Endothelial cell of umbilical vein (primary cell): Measurements from ENCODE around the gene LYRM9. TPM values are rescaled to one million over a fixed set of nuclear protein-coding genes. Genes with fewer than 3 reads are reported as not detected.

ENCODE experiments used
- BruUV-seq: library from RNA; stranded (reverse); fragments of 400-500 nt; replicated peaks from 2 replicates; lab custom pipeline; 2021; lab: Mats Ljungman, UMichigan
- CTCF ChIA-PET: fragments of 300-600, 350-600 bp; sonication (Branson Sonifier 250); formaldehyde crosslinking; loops from one replicate; lab custom pipeline; 2021; ENCODE audit warnings: antibody characterized with exemption, inconsistent platforms; lab: Charles Lee
- POLR2A ChIA-PET: fragments of 300-600, 350-600 bp; sonication (Branson Sonifier 250); formaldehyde crosslinking; loops from one replicate; lab custom pipeline; 2021; ENCODE audit warnings: antibody characterized with exemption, inconsistent platforms; lab: Charles Lee
- DNase-seq: peaks from one replicate; pipeline ENCODE4 v3.0.0-alpha.2; 2011; ENCODE audit warnings: low read depth, low spot score
- FAIRE-seq: peaks from 2 replicates; lab custom pipeline; 2011; peaks lifted over from hg19 to GRCh38; lab: Jason Lieb, UNC
- H2AFZ ChIP-seq: 2 replicates; pipeline ENCODE4 v1.6.0; 2012; ENCODE audit warnings: low read depth, low read length, control low read depth, inconsistent platforms
- H3K27ac ChIP-seq: 2 replicates; pipeline ENCODE4 v1.5.1; 2011; ENCODE audit warnings: low read depth, mild to moderate bottlenecking, control low read depth, low read length, moderate library complexity; ENCODE audit not compliant: insufficient read depth
- H3K27me3 ChIP-seq, 2 experiments: 2 replicates each; pipeline versions ENCODE4 v1.6.0 to v1.6.1; 2011; ENCODE audit warnings: low read length in 2 of 2, mixed read lengths in 1 of 2; ENCODE audit not compliant: control insufficient read depth in 2 of 2, insufficient read depth in 2 of 2
- H3K36me3 ChIP-seq, 2 experiments: 2 replicates in 1 of 2; 3 replicates in 1 of 2; pipeline ENCODE4 v1.5.1; 2011; ENCODE audit warnings: low read length in 2 of 2, mild to moderate bottlenecking in 1 of 2, moderate library complexity in 1 of 2; ENCODE audit not compliant: control insufficient read depth in 2 of 2, insufficient read depth in 2 of 2; ENCODE audit errors: extremely low read depth in 1 of 2
- H3K4me1 ChIP-seq: 3 replicates; pipeline ENCODE4 v1.5.1; 2011; ENCODE audit warnings: mild to moderate bottlenecking, low read length; ENCODE audit not compliant: control insufficient read depth, insufficient read depth; ENCODE audit errors: extremely low read depth
- H3K4me2 ChIP-seq: 2 replicates; pipeline ENCODE4 v1.6.1; 2011; ENCODE audit warnings: low read length, control low read depth, mixed read lengths; ENCODE audit not compliant: insufficient read depth
- H3K4me3 ChIP-seq, 3 experiments: fragments of 200-600 bp in 1 of 3; sonication (generic), shearing (Covaris generic) in 1 of 3; replicated peaks in 1 of 3; 2 replicates each; pipeline ENCODE4 v1.5.1; 2011 to 2016; ENCODE audit warnings: control low read depth in 3 of 3, low read length in 3 of 3, mild to moderate bottlenecking in 2 of 3, inconsistent platforms in 1 of 3, low read depth in 1 of 3, moderate library complexity in 1 of 3; ENCODE audit not compliant: insufficient read depth in 1 of 3
- H3K79me2 ChIP-seq: 2 replicates; pipeline ENCODE4 v1.6.0; 2012; ENCODE audit warnings: low read length, inconsistent platforms; ENCODE audit not compliant: control insufficient read depth, insufficient read depth
- H3K9ac ChIP-seq: replicated peaks from 2 replicates; pipeline ENCODE3; 2011; ENCODE audit warnings: low read length, control low read depth; ENCODE audit not compliant: insufficient read depth; ENCODE audit errors: extremely low read depth
- H3K9me1 ChIP-seq: replicated peaks from 3 replicates; pipeline ENCODE4 v1.6.0; 2011; ENCODE audit warnings: mild to moderate bottlenecking, low read length; ENCODE audit not compliant: control insufficient read depth, insufficient read depth; ENCODE audit errors: extremely low read depth
- H3K9me3 ChIP-seq: replicated peaks from 2 replicates; pipeline ENCODE4 v1.5.1; 2012; ENCODE audit warnings: low read length, inconsistent platforms; ENCODE audit not compliant: control insufficient read depth, insufficient read depth
- H4K20me1 ChIP-seq: replicated peaks from 2 replicates; pipeline ENCODE3; 2011; ENCODE audit warnings: mild to moderate bottlenecking, low read length; ENCODE audit not compliant: control insufficient read depth, insufficient read depth; ENCODE audit errors: extremely low read depth
- EZH2 ChIP-seq: IDR thresholded peaks from 2 replicates; pipeline ENCODE4 v1.6.1; 2012; ENCODE audit warnings: borderline replicate concordance, low read depth, mild to moderate bottlenecking, moderate library complexity, low read length, inconsistent platforms; ENCODE audit not compliant: severe bottlenecking
- FOS ChIP-seq: IDR thresholded peaks from 2 replicates; pipeline ENCODE4 v1.6.1; 2011; ENCODE audit warnings: mild to moderate bottlenecking, low read length, moderate library complexity, borderline replicate concordance; ENCODE audit not compliant: insufficient read depth
- GATA2 ChIP-seq: IDR thresholded peaks from 2 replicates; pipeline ENCODE4 v1.7.0; 2011; ENCODE audit warnings: low read depth, mild to moderate bottlenecking, moderate library complexity, mixed read lengths, low read length; ENCODE audit not compliant: insufficient read length, insufficient read depth
- JUN ChIP-seq: IDR thresholded peaks from 2 replicates; pipeline ENCODE4 v1.6.1; 2011; ENCODE audit warnings: borderline replicate concordance, low read depth; ENCODE audit not compliant: insufficient read length, insufficient read depth
- MAX ChIP-seq: IDR thresholded peaks from 2 replicates; pipeline ENCODE4 v1.6.1; 2011; ENCODE audit not compliant: insufficient read depth, insufficient read length
- MYC ChIP-seq: IDR thresholded peaks from one replicate; pipeline ENCODE4 v1.6.1; 2011; ENCODE audit warnings: mild to moderate bottlenecking, low read depth, low read length
- POLR2A ChIP-seq: IDR thresholded peaks from 2 replicates; pipeline ENCODE4 v1.6.1; 2012; ENCODE audit warnings: low read depth, mild to moderate bottlenecking, control low read depth, low read length
- POLR2AphosphoS5 ChIP-seq: IDR thresholded peaks from 2 replicates; pipeline ENCODE4 v1.6.1; 2012; ENCODE audit warnings: low read depth, mild to moderate bottlenecking, control low read depth, low read length, moderate library complexity; ENCODE audit not compliant: insufficient read depth
- dilution Hi-C: fragments of 300-500 bp; cut with MboI; formaldehyde crosslinking; loops from one replicate; pipeline ENCODE4 v1.15.0; 2019; ENCODE audit warnings: low sequenced_read_pairs; ENCODE audit not compliant: extremely low pct_ligation_motif_present
- intact Hi-C: fragments of 100-400 bp; cut with micrococcal nuclease; formaldehyde crosslinking; loops from one replicate; pipeline ENCODE4 v1.10.0; 2022
- polyA plus RNA-seq, 4 experiments: library from polyadenylated mRNA; depleted of rRNA in 3 of 4; stranded (reverse) in 3 of 4; unstranded in 1 of 4; fragments of >200 nt; gene quantifications; 2 replicates each; pipeline versions ENCODE4 v1.2.1 to v1.2.3, GENCODE V29; 2011 to 2012; ENCODE audit warnings: missing spikeins in 1 of 4
- total RNA-seq: library from RNA; stranded (reverse); gene quantifications from 2 replicates; pipeline ENCODE4 v1.2.3, GENCODE V29; 2021
- TF ChIP-seq, protein P1 (sequence below), 2 donors: IDR thresholded peaks; 1 replicate in 1 of 2; 2 replicates in 1 of 2; pipeline ENCODE4 v1.5.1; 2011; ENCODE audit warnings: low read length in 2 of 2, mild to moderate bottlenecking in 2 of 2, moderate library complexity in 2 of 2, control low read depth in 1 of 2, inconsistent platforms in 1 of 2, low read depth in 1 of 2; ENCODE audit not compliant: insufficient read depth in 1 of 2; ENCODE audit errors: extremely low read depth in 1 of 2

Gene LYRM9
- total and polyA plus RNA-seq, 2 donors (not counting 3 experiments of a cell fraction or from before 2014, with no cell fraction given) = 3.0 to 4.0 TPM

- peaks cover 2 to 5% of the 10 kb centered on the region in 2 experiments for H3K27me3 ChIP-seq
- no peak overlapping the region for H3K27ac ChIP-seq
- no peaks in the 10 kb centered on the region for H3K79me2 ChIP-seq
- no peak overlapping the region for H3K9ac ChIP-seq
- no peaks in the 10 kb centered on the region for H3K9me1 ChIP-seq
- no peaks in the 10 kb centered on the region for H3K36me3 ChIP-seq
- H3K9me3 ChIP-seq = no peaks in the 10 kb centered on the region
- no peak overlapping the region for H3K4me2 ChIP-seq
- no peak for DNase-seq
- no peak overlapping the region for H2AFZ ChIP-seq
- TF ChIP-seq MYC = no peak
- TF ChIP-seq, protein P1, sequence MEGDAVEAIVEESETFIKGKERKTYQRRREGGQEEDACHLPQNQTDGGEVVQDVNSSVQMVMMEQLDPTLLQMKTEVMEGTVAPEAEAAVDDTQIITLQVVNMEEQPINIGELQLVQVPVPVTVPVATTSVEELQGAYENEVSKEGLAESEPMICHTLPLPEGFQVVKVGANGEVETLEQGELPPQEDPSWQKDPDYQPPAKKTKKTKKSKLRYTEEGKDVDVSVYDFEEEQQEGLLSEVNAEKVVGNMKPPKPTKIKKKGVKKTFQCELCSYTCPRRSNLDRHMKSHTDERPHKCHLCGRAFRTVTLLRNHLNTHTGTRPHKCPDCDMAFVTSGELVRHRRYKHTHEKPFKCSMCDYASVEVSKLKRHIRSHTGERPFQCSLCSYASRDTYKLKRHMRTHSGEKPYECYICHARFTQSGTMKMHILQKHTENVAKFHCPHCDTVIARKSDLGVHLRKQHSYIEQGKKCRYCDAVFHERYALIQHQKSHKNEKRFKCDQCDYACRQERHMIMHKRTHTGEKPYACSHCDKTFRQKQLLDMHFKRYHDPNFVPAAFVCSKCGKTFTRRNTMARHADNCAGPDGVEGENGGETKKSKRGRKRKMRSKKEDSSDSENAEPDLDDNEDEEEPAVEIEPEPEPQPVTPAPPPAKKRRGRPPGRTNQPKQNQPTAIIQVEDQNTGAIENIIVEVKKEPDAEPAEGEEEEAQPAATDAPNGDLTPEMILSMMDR (IDR thresholded peaks at IDR 0.05; ENCODE audit: extremely low read depth in 1 of 2, insufficient read depth in 1 of 2, low read depth in 1 of 2, low read length in 2 of 2) = no peak
- no peak for TF ChIP-seq POLR2A
- no peak for TF ChIP-seq GATA2
- no peak for TF ChIP-seq JUN
- TF ChIP-seq POLR2AphosphoS5 = no peak
- TF ChIP-seq EZH2 = no peak
- TF ChIP-seq MAX = no peak
- TF ChIP-seq FOS = no peak
- ChIA-PET POLR2A (no interaction called here), CTCF (interaction anchor here (1.3 kb wide), 1 partner anchor 63 kb away, joined by 10 read pairs; no protein-coding TSS in a partner anchor)
- H4K20me1 ChIP-seq = no peaks in the 10 kb centered on the region
- dilution Hi-C loops (no loop called here), intact Hi-C loops (no loop called here)
- no peak overlapping the region for H3K4me3 ChIP-seq
- no TSS peak for BruUV-seq
- FAIRE-seq = no peak
- H3K4me1 ChIP-seq = no peaks in the 10 kb centered on the region
Measured at GRCh38 chr17:27868565-27868964, 24.6 kb downstream of the LYRM9 start.
